Brain pericyte (primary cell): ENCODE results near the gene CEP112.
"Not testable (repeated sequence)": the region's sequence is repeated elsewhere in the genome, so short reads cannot be mapped to it uniquely, and the experiment has no call there.

Experiments used
- DNase-seq: peaks from one replicate; pipeline ENCODE4 v3.0.0-alpha.2; 2012; ENCODE audit warnings: low read depth, low spot score

Gene CEP112

GRCh38 chr17:65739034-65739433 lies 452.9 kb downstream of the CEP112 start:
- no peak for DNase-seq

GRCh38 chr17:65737451-65737850 lies 454.5 kb downstream of the CEP112 start:
- DNase-seq = no peak

DNA sequence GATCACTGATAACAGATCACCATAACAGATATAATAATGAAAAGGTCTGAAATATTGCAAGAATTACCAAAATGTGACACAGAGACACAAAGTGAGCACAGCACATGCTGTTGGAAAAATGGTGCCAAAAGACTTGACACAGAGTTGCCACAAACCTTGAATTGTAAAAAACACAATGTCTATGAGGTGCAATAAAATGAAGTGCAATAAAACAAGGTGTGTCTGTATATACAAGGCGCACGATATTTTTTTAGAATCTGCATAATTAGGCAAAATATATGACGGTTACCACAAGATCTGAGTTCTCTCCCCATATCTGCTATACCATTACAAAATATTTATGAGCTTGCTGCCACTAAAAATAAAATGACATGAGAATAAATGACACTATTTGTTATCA lies 458.6 kb downstream of the CEP112 start:
- DNase-seq = no peak

GRCh38 chr17:65732667-65733066 lies 459.3 kb downstream of the CEP112 start:
- not testable (repeated sequence) for DNase-seq

GRCh38 chr17:65730711-65731169 lies 461.2 kb downstream of the CEP112 start:
- peak; percentile 84 for DNase-seq

- DNase-seq = no peak
Measured at GRCh38 chr17:65729207-65729606, 462.7 kb downstream of the CEP112 start.

- no peak for DNase-seq
Measured at GRCh38 chr17:65727832-65728231, 464.1 kb downstream of the CEP112 start.

- no peak for DNase-seq
Measured at GRCh38 chr17:65727246-65727645, 464.7 kb downstream of the CEP112 start.

GRCh38 chr17:65723431-65724151 lies 468.3 kb downstream of the CEP112 start:
- no peak for DNase-seq

GRCh38 chr17:65718601-65719000 lies 473.3 kb downstream of the CEP112 start:
- no peak for DNase-seq

- DNase-seq = no peak
Measured at GRCh38 chr17:65712383-65713267, 479.3 kb downstream of the CEP112 start.

GRCh38 chr17:65711671-65712276 lies 480.2 kb downstream of the CEP112 start:
- no peak for DNase-seq

- DNase-seq = no peak
Measured at GRCh38 chr17:65707780-65708179, 484.2 kb downstream of the CEP112 start.

DNA sequence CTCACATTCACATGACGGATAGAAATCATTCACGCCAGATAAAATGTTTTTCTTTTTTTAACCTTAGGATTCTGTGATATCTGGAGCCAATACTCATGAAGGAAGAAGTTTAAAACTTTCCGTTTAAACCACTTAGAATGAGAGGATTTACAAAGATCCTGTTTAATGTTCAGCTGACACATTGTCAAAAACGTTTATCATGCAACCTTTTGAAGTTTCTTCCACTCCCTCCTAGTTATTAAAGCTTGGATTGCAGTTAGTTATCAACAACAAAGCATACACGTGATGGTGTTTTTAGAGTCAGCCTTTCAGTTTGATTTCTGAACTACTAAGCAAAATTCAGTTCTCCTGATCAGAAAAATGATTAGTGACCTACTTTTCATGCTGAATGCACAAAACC lies 487.2 kb downstream of the CEP112 start:
- no peak for DNase-seq

GRCh38 chr17:65703891-65704290 lies 488.0 kb downstream of the CEP112 start:
- no peak for DNase-seq

- DNase-seq = no peak
Measured at GRCh38 chr17:65699459-65699858, 492.5 kb downstream of the CEP112 start.

DNA sequence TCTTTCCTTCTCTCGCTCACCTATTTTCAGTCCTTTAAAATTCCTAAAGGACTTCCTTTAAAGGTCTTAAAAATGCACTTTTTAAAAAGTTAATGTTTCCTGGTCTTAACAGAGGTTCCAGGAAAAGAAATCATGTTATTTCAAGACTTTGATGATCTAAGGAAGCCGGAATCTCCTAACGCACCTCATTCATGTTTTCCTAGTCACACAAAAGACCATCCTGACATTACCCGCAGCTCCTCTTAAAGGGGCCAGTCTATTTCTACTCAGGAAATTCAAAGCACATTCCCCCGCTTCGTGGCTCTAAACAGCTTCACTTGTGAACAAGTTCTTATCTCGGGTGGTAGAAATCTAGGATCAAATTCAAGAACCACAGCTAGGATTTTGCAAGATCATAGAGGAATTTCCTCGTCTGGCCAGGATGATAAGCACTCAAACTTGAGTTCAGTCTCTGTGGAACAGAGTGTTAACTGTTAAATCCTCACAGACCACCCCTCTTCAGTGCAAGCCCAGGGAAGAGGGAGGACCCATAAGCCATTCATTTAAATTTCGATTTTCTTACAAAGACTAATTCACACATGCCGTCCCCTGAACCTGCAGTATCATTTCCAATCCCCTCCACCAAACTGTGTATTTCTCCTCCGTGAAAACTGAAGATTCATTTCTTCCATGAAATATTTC lies 493.4 kb downstream of the CEP112 start:
- DNase-seq = no peak

- DNase-seq = no peak
Measured at GRCh38 chr17:65697661-65698060, 494.3 kb downstream of the CEP112 start.

GRCh38 chr17:65696739-65697394 lies 495.1 kb downstream of the CEP112 start:
- DNase-seq = peak; percentile 38

DNA sequence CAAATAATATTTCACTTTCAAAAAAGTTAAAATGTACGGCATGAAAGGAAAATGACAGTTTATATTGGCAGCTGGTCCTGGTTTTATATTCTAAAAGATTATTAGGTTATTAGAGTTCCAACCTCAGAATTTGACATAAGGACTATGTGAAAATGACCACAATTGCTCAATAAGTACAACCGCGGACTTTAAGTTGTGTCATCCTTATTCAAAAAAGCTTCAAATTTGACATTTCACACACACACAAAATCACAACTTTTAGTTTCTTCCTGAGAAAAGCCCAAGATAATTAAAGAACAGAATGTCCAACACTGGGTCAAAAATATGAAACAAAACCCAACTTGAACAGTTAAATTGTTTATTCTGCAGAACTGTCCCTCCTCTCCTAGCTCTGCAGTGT lies 497.3 kb downstream of the CEP112 start:
- DNase-seq = no peak

DNA sequence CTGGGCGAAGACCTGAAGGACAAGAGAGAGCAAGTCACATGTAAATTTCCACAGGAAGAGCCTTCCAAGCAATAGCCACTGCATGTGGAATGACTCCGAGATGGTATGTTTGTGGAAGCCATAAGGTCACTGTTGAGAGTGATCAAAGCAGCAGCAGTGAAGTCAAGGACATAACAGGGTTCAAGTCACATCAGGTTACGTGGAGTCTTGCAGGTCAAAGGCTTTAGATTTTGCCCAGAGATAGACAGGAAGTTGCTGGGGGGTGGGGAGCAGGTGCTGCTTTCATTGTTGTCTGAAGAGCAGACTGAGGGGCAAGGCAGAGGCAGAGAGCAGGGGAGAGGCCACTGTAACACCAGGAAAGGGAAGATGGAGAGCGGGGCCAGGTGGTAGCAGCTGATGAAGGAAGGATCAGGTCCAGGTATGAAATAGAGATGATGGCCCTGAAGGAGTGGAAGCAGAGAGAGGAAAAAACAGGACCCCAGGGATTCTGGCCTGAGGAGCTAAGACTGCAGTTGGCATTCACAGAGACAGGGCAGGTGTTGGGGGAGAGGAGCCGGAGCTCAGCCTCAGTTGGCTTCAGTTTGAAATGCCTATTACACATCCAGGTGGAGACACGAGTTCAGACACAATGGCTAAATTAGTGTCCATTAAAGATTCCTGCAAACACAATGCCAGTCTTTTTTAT lies 501.2 kb downstream of the CEP112 start:
- no peak for DNase-seq
